IPS-15b (cell line): ENCODE results near the gene NLRP4.

ENCODE experiments used
- H3K27me3 ChIP-seq: one replicate; pipeline ENCODE4 v1.6.1; 2013; ENCODE audit warnings: low read length; ENCODE audit not compliant: control insufficient read depth, insufficient read depth
- H3K36me3 ChIP-seq: one replicate; pipeline ENCODE4 v1.6.1; 2013; ENCODE audit warnings: low read length; ENCODE audit not compliant: control insufficient read depth, insufficient read depth
- H3K4me1 ChIP-seq: one replicate; pipeline ENCODE4 v1.6.1; 2013; ENCODE audit warnings: mild to moderate bottlenecking, low read length; ENCODE audit not compliant: control insufficient read depth, insufficient read depth
- H3K4me3 ChIP-seq: one replicate; pipeline ENCODE4 v1.5.1; 2013; ENCODE audit warnings: low read depth, low read length
- H3K9ac ChIP-seq: one replicate; pipeline ENCODE4 v1.6.1; 2013; ENCODE audit warnings: low read depth, mild to moderate bottlenecking, low read length
- H3K9me3 ChIP-seq: one replicate; pipeline ENCODE4 v1.6.1; 2013; ENCODE audit warnings: mild to moderate bottlenecking, low read length; ENCODE audit not compliant: control insufficient read depth, insufficient read depth

Gene NLRP4

GRCh38 chr19:55838251-55838650 is 1.9 kb downstream of the NLRP4 start:
- H3K9me3 ChIP-seq = peaks cover 10% of the 10 kb centered on the region
- H3K9ac ChIP-seq = no peak overlapping the region
- no peaks in the 10 kb centered on the region for H3K27me3 ChIP-seq
- H3K36me3 ChIP-seq = no peaks in the 10 kb centered on the region
- no peaks in the 10 kb centered on the region for H3K4me1 ChIP-seq
- no peak overlapping the region for H3K4me3 ChIP-seq

DNA sequence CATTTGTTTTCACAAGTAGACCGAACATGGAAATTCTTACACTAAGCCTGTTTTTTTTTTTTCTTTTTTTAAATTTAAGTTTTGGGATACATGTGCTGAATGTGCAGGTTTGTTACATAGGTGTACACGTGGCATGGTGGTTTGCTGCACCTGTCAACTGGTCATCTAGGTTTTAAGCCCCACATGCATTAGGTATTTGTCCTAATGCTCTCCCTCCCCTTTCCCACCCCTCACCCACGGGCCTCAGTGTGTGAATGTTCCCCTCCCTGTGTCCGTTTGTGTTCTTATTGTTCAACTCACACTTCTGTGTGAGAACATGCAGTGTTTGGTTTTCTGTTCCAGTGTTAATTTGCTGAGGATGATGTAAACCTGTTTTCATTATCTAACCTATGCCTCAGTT is 2.6 kb downstream of the NLRP4 start:
- no peak overlapping the region for H3K4me3 ChIP-seq
- H3K36me3 ChIP-seq = no peaks in the 10 kb centered on the region
- no peak overlapping the region for H3K9ac ChIP-seq
- H3K4me1 ChIP-seq = no peaks in the 10 kb centered on the region
- peaks cover 10% of the 10 kb centered on the region for H3K9me3 ChIP-seq
- no peaks in the 10 kb centered on the region for H3K27me3 ChIP-seq

GRCh38 chr19:55855160-55855559 is 18.8 kb downstream of the NLRP4 start:
- H3K9ac ChIP-seq = no peak overlapping the region
- H3K9me3 ChIP-seq = peaks cover 14% of the 10 kb centered on the region
- H3K36me3 ChIP-seq = no peaks in the 10 kb centered on the region
- H3K4me3 ChIP-seq = no peak overlapping the region
- H3K4me1 ChIP-seq = no peaks in the 10 kb centered on the region
- H3K27me3 ChIP-seq = no peaks in the 10 kb centered on the region

GRCh38 chr19:55857149-55857548 is 20.8 kb downstream of the NLRP4 start:
- no peaks in the 10 kb centered on the region for H3K27me3 ChIP-seq
- H3K4me3 ChIP-seq = no peak overlapping the region
- H3K9me3 ChIP-seq = peaks cover 19% of the 10 kb centered on the region
- no peaks in the 10 kb centered on the region for H3K4me1 ChIP-seq
- no peak overlapping the region for H3K9ac ChIP-seq
- H3K36me3 ChIP-seq = no peaks in the 10 kb centered on the region

DNA sequence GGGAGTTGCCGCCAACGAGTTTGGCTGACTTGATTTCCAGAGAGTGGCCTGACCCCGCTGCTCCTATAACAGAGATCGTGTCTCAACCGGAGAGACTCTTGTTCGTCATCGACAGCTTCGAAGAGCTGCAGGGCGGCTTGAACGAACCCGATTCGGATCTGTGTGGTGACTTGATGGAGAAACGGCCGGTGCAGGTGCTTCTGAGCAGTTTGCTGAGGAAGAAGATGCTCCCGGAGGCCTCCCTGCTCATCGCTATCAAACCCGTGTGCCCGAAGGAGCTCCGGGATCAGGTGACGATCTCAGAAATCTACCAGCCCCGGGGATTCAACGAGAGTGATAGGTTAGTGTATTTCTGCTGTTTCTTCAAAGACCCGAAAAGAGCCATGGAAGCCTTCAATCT is 21.6 kb downstream of the NLRP4 start:
- Histone ChIP-seq H3K4me3 (no peak overlapping the region), H3K9me3 (peaks cover 20% of the 10 kb centered on the region), H3K9ac (no peak overlapping the region), H3K4me1 (no peaks in the 10 kb centered on the region), H3K36me3 (no peaks in the 10 kb centered on the region), H3K27me3 (no peaks in the 10 kb centered on the region)

- Histone ChIP-seq H3K4me1 (no peaks in the 10 kb centered on the region), H3K36me3 (no peaks in the 10 kb centered on the region), H3K9me3 (peaks cover 21% of the 10 kb centered on the region), H3K27me3 (no peaks in the 10 kb centered on the region), H3K4me3 (no peak overlapping the region), H3K9ac (no peak overlapping the region)
Measured at GRCh38 chr19:55858401-55858800, 22.1 kb downstream of the NLRP4 start.

GRCh38 chr19:55858969-55859368 is 22.6 kb downstream of the NLRP4 start:
- Histone ChIP-seq H3K4me1 (no peaks in the 10 kb centered on the region), H3K36me3 (no peaks in the 10 kb centered on the region), H3K4me3 (no peak overlapping the region), H3K9ac (no peak overlapping the region), H3K27me3 (no peaks in the 10 kb centered on the region), H3K9me3 (peaks cover 21% of the 10 kb centered on the region)

DNA sequence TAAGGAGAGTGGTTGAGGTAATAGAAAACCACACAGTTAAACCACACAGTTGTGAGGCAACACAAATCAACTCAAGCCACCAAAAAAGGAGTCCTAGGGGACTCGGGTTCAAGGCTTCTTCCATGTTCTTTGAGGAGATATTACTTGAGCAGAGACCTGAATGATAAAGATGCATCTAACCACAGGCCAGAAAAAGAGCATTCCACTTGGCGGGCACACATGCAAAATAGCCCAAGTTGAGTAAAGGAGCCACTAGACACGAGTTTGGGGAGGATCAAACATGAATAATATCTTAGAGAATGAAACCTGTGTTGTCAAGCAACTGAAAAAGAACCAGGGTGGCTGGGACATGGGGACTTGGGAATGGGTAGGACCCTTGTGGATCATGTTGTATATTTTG is 30.2 kb downstream of the NLRP4 start:
- Histone ChIP-seq H3K9me3 (peaks cover 35% of the 10 kb centered on the region), H3K9ac (no peak overlapping the region), H3K4me3 (no peak overlapping the region), H3K36me3 (no peaks in the 10 kb centered on the region), H3K4me1 (no peaks in the 10 kb centered on the region), H3K27me3 (no peaks in the 10 kb centered on the region)

DNA sequence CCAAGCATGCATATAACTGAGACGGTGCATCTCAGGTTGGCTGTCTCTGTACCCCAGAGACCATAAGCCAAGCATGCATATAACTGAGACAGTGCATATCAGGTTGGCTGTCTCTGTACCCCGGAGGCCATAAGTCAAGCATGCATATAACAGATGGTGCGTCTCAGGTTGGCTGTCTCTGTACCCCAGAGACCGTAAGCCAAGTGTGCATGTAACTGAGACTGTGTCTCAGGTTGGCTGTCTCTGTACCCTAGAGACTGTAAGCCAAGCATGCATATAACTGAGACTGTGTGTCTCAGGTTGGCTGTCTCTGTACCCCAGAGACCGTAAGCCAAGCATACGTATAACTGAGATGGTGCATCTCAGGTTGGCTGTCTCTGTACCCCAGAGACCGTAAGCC is 30.8 kb downstream of the NLRP4 start:
- no peaks in the 10 kb centered on the region for H3K27me3 ChIP-seq
- H3K9me3 ChIP-seq = peaks cover 31% of the 10 kb centered on the region
- H3K9ac ChIP-seq = no peak overlapping the region
- H3K4me1 ChIP-seq = no peaks in the 10 kb centered on the region
- H3K4me3 ChIP-seq = no peak overlapping the region
- no peaks in the 10 kb centered on the region for H3K36me3 ChIP-seq

GRCh38 chr19:55870736-55871135 is 34.4 kb downstream of the NLRP4 start:
- Histone ChIP-seq H3K27me3 (no peaks in the 10 kb centered on the region), H3K9me3 (peaks cover 34% of the 10 kb centered on the region), H3K36me3 (no peaks in the 10 kb centered on the region), H3K9ac (no peak overlapping the region), H3K4me3 (no peak overlapping the region), H3K4me1 (no peaks in the 10 kb centered on the region)

GRCh38 chr19:55877211-55877610 is 40.9 kb downstream of the NLRP4 start:
- Histone ChIP-seq H3K9ac (no peak overlapping the region), H3K36me3 (no peaks in the 10 kb centered on the region), H3K4me3 (no peak overlapping the region), H3K27me3 (no peaks in the 10 kb centered on the region), H3K4me1 (no peaks in the 10 kb centered on the region), H3K9me3 (peaks cover 13% of the 10 kb centered on the region)

- Histone ChIP-seq H3K9me3 (peaks cover 19% of the 10 kb centered on the region), H3K27me3 (no peaks in the 10 kb centered on the region), H3K4me1 (no peaks in the 10 kb centered on the region), H3K36me3 (no peaks in the 10 kb centered on the region), H3K9ac (no peak overlapping the region), H3K4me3 (no peak overlapping the region)
Measured at GRCh38 chr19:55882626-55883025, 46.3 kb downstream of the NLRP4 start.

- Histone ChIP-seq H3K36me3 (no peaks in the 10 kb centered on the region), H3K9me3 (peaks cover 25% of the 10 kb centered on the region), H3K4me3 (no peak overlapping the region), H3K27me3 (no peaks in the 10 kb centered on the region), H3K9ac (no peak overlapping the region), H3K4me1 (no peaks in the 10 kb centered on the region)
Measured at GRCh38 chr19:55898911-55899310, 62.6 kb downstream of the NLRP4 start.
